HUES6 (cell line): ENCODE measurements around the gene GSTA3.
A peak's percentile ranks its signal among the peaks of the same experiment; 100 is the strongest.
"Not testable (repeated sequence)": the region's sequence is repeated elsewhere in the genome, so short reads cannot be mapped to it uniquely, and the experiment has no call there.

Experiments used
- H3K27ac ChIP-seq: 2 replicates; pipeline ENCODE4 v1.7.0; 2013; ENCODE audit warnings: low read depth, mild to moderate bottlenecking, low read length, inconsistent platforms
- H3K27me3 ChIP-seq: 2 replicates; pipeline ENCODE4 v1.6.1; 2013; ENCODE audit warnings: low read length; ENCODE audit not compliant: control insufficient read depth, insufficient read depth
- H3K36me3 ChIP-seq: 2 replicates; pipeline ENCODE4 v1.6.1; 2013; ENCODE audit warnings: low read length; ENCODE audit not compliant: control insufficient read depth, insufficient read depth
- H3K4me1 ChIP-seq: 2 replicates; pipeline ENCODE4 v1.6.1; 2013; ENCODE audit warnings: low read length; ENCODE audit not compliant: control insufficient read depth, insufficient read depth
- H3K4me3 ChIP-seq: 2 replicates; pipeline ENCODE4 v1.5.1; 2013; ENCODE audit warnings: low read depth, low read length
- H3K9ac ChIP-seq: one replicate; pipeline ENCODE4 v1.6.1; 2013; ENCODE audit warnings: mild to moderate bottlenecking, low read length
- H3K9me3 ChIP-seq: 2 replicates; pipeline ENCODE4 v1.6.1; 2013; ENCODE audit warnings: low read depth, low read length; ENCODE audit not compliant: control insufficient read depth, insufficient read depth

Gene GSTA3

GRCh38 chr6:52929321-52930164 is 20.0 kb upstream of the GSTA3 start:
- H3K27ac ChIP-seq: no peak overlapping the region
- peaks cover 13% of the 10 kb centered on the region for H3K9me3 ChIP-seq
- H3K4me1 ChIP-seq: peaks cover 6% of the 10 kb centered on the region; the same call in 1 of the 2 replicates

GRCh38 chr6:52927451-52927850 is 18.0 kb upstream of the GSTA3 start:
- H3K9me3 ChIP-seq: peaks cover 13% of the 10 kb centered on the region
- no peaks in the 10 kb centered on the region for H3K27me3 ChIP-seq
- no peaks in the 10 kb centered on the region for H3K36me3 ChIP-seq
- H3K9ac ChIP-seq: no peak overlapping the region
- peaks cover 19% of the 10 kb centered on the region for H3K4me1 ChIP-seq
- no peak overlapping the region for H3K4me3 ChIP-seq
- H3K27ac ChIP-seq: no peak overlapping the region

More at GRCh38 chr6:52929321-52930164, 20.0 kb upstream of the GSTA3 start:
- H3K4me3 ChIP-seq: no peak overlapping the region
- H3K9ac ChIP-seq: no peak overlapping the region
- no peaks in the 10 kb centered on the region for H3K27me3 ChIP-seq
- no peaks in the 10 kb centered on the region for H3K36me3 ChIP-seq

DNA sequence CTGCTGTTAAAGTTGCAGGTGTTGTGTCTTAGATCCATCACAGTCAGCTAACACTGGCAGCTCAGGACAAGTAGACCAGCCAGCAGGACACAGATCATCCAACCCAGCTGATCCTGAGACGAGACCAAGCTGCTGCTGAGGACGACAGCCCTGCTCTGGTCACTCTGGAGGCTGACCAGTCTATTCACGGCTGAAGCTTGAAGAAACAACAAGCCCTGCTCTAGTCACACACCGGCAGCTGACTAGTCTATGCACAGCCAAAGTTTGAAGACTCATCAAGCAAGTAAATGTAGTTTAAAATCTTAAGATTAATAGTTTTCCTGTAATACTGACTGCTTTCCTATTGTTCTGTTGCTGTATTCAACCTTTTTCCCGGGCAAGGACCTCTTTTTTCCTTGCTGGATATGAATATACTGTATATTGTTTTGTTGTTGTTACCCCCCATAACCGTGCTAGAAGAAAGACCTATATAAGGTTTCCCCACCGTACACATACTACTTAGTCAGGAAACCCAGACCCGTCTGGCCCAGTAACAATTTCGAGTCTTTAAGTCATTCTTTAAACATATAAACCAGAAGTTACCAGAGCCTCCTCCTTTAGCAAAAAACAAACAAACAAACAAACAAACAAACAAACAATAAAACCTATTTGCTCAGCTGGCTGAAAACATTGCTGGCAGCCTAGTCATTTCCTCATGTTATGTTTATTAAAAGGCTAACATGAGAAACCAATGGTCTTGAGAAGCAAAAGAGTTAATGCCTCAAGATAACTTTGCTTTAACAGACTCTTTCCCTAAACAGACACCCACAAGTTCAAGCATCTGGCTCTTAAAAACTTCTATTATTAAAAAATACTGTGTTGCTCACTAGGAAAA is 16.7 kb upstream of the GSTA3 start:
- Histone ChIP-seq H3K9ac (no peak overlapping the region), H3K36me3 (no peaks in the 10 kb centered on the region), H3K27me3 (no peaks in the 10 kb centered on the region), H3K4me1 (peaks cover 24% of the 10 kb centered on the region), H3K27ac (no peak overlapping the region), H3K4me3 (no peak overlapping the region), H3K9me3 (peaks cover 13% of the 10 kb centered on the region)

DNA sequence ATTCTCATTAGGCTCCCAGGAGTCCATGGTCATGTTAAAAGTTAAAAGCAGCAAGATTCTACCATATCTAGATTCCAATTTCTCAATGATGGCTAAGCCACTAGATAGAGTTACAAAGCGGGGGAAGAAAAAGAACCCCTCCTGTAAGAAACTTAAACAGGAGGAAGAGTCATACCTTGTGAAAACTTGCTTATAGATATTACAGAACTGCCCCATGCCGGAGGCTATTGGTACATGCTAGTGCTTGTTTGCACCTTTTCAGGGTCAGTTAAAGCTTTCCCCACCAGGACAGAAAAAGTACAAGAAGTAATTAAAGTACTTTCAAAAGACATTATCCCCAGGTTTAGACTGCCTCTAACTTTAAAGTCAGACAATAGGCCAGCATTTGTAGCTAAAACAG is 15.5 kb upstream of the GSTA3 start:
- no peaks in the 10 kb centered on the region for H3K36me3 ChIP-seq
- H3K27me3 ChIP-seq: no peaks in the 10 kb centered on the region
- no peak overlapping the region for H3K4me3 ChIP-seq
- peaks cover 10% of the 10 kb centered on the region for H3K9me3 ChIP-seq
- H3K9ac ChIP-seq: no peak overlapping the region
- H3K4me1 ChIP-seq: peaks cover 21% of the 10 kb centered on the region
- H3K27ac ChIP-seq: no peak overlapping the region

DNA sequence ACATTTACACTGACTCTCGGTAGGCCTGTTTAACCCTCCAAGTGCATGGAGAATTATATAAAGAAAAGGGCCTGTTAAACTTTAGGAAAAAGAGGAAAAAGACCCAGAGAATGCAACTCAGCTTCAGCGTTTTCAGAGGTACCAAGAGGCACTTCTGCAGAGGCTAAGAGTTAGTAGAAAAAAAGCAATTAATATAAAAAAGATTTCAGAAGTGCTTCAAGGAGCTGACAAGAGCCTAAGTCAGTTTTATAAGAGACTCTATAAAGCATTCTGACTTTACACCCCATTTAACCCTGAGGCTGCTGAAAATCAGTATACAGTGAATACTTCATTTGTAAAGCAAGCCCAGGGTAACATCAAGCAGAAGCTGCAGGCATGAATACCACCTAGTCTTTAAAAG is 14.2 kb upstream of the GSTA3 start:
- peak overlapping the region; percentile 65 for H3K9ac ChIP-seq
- H3K27me3 ChIP-seq, H3K4me3 ChIP-seq, H3K9me3 ChIP-seq, H3K36me3 ChIP-seq: not testable (repeated sequence)
- peak overlapping the region; percentile 81 for H3K27ac ChIP-seq
- peaks cover 24% of the 10 kb centered on the region for H3K4me1 ChIP-seq

GRCh38 chr6:52922161-52922560 is 12.7 kb upstream of the GSTA3 start:
- no peaks in the 10 kb centered on the region; the same call in 1 of the 2 replicates for H3K9me3 ChIP-seq
- H3K27me3 ChIP-seq: no peaks in the 10 kb centered on the region
- peak overlapping the region; percentile 73 for H3K9ac ChIP-seq
- H3K4me1 ChIP-seq: peaks cover 24% of the 10 kb centered on the region
- peak overlapping the region; percentile 42; the same call in 1 of the 2 replicates for H3K27ac ChIP-seq
- no peaks in the 10 kb centered on the region for H3K36me3 ChIP-seq
- H3K4me3 ChIP-seq: no peak overlapping the region

DNA sequence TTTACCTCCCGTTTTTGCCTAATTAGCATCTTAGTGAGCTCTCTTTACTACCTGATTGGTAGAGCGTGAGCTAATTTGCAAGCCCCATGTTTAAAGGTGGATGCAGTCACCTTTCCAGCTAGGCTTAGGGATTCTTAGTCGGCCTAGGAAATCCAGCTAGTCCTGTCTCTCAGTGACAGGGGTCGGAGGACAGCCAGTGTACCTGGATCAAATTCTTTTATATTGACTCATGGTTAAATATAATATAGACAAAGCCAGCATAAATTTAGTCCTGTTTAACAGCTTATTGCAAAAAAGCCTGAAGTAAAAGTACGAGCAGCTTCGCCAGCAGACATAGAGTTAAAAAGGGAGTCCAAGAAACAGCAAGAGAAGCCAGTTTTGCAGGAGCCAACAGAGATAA is 12.2 kb upstream of the GSTA3 start:
- Histone ChIP-seq H3K27ac (peak overlapping the region; percentile 42; the same call in 1 of the 2 replicates), H3K9me3 (no peaks in the 10 kb centered on the region; the same call in 1 of the 2 replicates), H3K4me3 (no peak overlapping the region), H3K4me1 (peaks cover 24% of the 10 kb centered on the region), H3K36me3 (no peaks in the 10 kb centered on the region), H3K27me3 (no peaks in the 10 kb centered on the region), H3K9ac (no peak overlapping the region)

DNA sequence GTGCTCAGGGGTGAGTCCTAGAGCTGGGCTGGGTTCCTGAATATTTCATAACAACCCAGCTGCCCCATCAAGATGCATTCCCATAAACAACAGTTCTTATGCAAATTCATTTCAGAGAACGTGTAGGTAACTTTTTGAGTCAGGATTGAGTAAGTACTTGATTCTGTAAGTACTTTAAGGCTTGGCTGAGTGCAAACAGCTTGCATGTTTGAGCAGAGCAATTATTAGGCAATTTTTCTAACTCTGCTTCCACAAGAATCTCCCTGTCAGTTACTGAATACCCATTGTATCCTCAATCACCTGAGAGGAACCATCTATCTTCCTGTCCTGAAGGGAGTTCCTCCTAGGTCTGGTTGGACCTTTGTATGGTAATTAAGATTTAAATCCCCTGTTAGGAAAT is 10.0 kb upstream of the GSTA3 start:
- H3K4me1 ChIP-seq: peaks cover 24% of the 10 kb centered on the region
- H3K27me3 ChIP-seq, H3K9ac ChIP-seq, H3K9me3 ChIP-seq, H3K36me3 ChIP-seq, H3K4me3 ChIP-seq, H3K27ac ChIP-seq: not testable (repeated sequence)

- H3K9me3 ChIP-seq, H3K27ac ChIP-seq, H3K27me3 ChIP-seq, H3K4me3 ChIP-seq, H3K9ac ChIP-seq, H3K36me3 ChIP-seq: not testable (repeated sequence)
- H3K4me1 ChIP-seq: peaks cover 17% of the 10 kb centered on the region
Observed at GRCh38 chr6:52918771-52919170, 9.3 kb upstream of the GSTA3 start.

- H3K4me1 ChIP-seq: peaks cover 13% of the 10 kb centered on the region
- H3K36me3 ChIP-seq, H3K4me3 ChIP-seq, H3K27me3 ChIP-seq, H3K9me3 ChIP-seq, H3K9ac ChIP-seq, H3K27ac ChIP-seq: not testable (repeated sequence)
Observed at GRCh38 chr6:52918027-52918686, 8.7 kb upstream of the GSTA3 start.
